ENCODE results near the gene MYO7B.

MYO7B gene

GRCh38 chr2:127639111-127639474, 103.6 kb downstream of the MYO7B start:
- Histone ChIP-seq H3K9ac (ENCODE audit: low read length) (no peak overlapping the region), H3K79me2 (ENCODE audit: low read length) (no peaks in the 10 kb centered on the region), H3K27me3 (ENCODE audit: low read depth, low read length) (no peaks in the 10 kb centered on the region), H3K9me3 (ENCODE audit: insufficient read depth, low read length) (no peaks in the 10 kb centered on the region), H3K4me3 (ENCODE audit: low read length) (no peak overlapping the region), H2AFZ (ENCODE audit: low read depth, low read length) (no peak overlapping the region), H4K20me1 (ENCODE audit: insufficient read depth, low read length) (no peaks in the 10 kb centered on the region), H3K36me3 (replicated peaks; ENCODE audit: low read depth, low read length) (no peaks in the 10 kb centered on the region), H3K4me1 (ENCODE audit: low read length) (peaks cover 19% of the 10 kb centered on the region), H3K27ac (ENCODE audit: low read length) (no peak overlapping the region), H3K4me2 (ENCODE audit: low read length) (no peak overlapping the region)
- TF ChIP-seq CTCF (IDR thresholded peaks at IDR 0.05; ENCODE audit: low read depth, low read length): no peak
- TF ChIP-seq EZH2phosphoT487 (IDR thresholded peaks at IDR 0.05; ENCODE audit: low read depth): no peak

- TF ChIP-seq EZH2phosphoT487 (IDR thresholded peaks at IDR 0.05; ENCODE audit: low read depth) (no peak), CTCF (IDR thresholded peaks at IDR 0.05; ENCODE audit: low read depth, low read length) (peak; percentile 44)
- Histone ChIP-seq H3K9ac (ENCODE audit: low read length) (peak overlapping the region; percentile 10; the same call in 1 of the 2 replicates), H4K20me1 (ENCODE audit: insufficient read depth, low read length) (no peaks in the 10 kb centered on the region), H3K79me2 (ENCODE audit: low read length) (no peaks in the 10 kb centered on the region), H2AFZ (ENCODE audit: low read depth, low read length) (peak overlapping the region; percentile 94), H3K27me3 (ENCODE audit: low read depth, low read length) (no peaks in the 10 kb centered on the region), H3K36me3 (replicated peaks; ENCODE audit: low read depth, low read length) (no peaks in the 10 kb centered on the region), H3K4me1 (ENCODE audit: low read length) (peaks cover 19% of the 10 kb centered on the region), H3K27ac (ENCODE audit: low read length) (no peak overlapping the region), H3K9me3 (ENCODE audit: insufficient read depth, low read length) (no peaks in the 10 kb centered on the region), H3K4me2 (ENCODE audit: low read length) (no peak overlapping the region), H3K4me3 (ENCODE audit: low read length) (no peak overlapping the region)
Observed at GRCh38 chr2:127640082-127641072, 104.9 kb downstream of the MYO7B start.

GRCh38 chr2:127641133-127641532, 105.7 kb downstream of the MYO7B start:
- Histone ChIP-seq H3K9ac (ENCODE audit: low read length) (no peak overlapping the region), H3K27ac (ENCODE audit: low read length) (no peak overlapping the region), H3K4me3 (ENCODE audit: low read length) (no peak overlapping the region), H3K4me1 (ENCODE audit: low read length) (peaks cover 19% of the 10 kb centered on the region), H3K36me3 (replicated peaks; ENCODE audit: low read depth, low read length) (no peaks in the 10 kb centered on the region), H4K20me1 (ENCODE audit: insufficient read depth, low read length) (no peaks in the 10 kb centered on the region), H3K4me2 (ENCODE audit: low read length) (no peak overlapping the region), H3K27me3 (ENCODE audit: low read depth, low read length) (no peaks in the 10 kb centered on the region), H3K9me3 (ENCODE audit: insufficient read depth, low read length) (no peaks in the 10 kb centered on the region), H2AFZ (ENCODE audit: low read depth, low read length) (no peak overlapping the region), H3K79me2 (ENCODE audit: low read length) (no peaks in the 10 kb centered on the region)
- TF ChIP-seq CTCF (IDR thresholded peaks at IDR 0.05; ENCODE audit: low read depth, low read length) (no peak), EZH2phosphoT487 (IDR thresholded peaks at IDR 0.05; ENCODE audit: low read depth) (no peak)

- Histone ChIP-seq H3K27me3 (ENCODE audit: low read depth, low read length) (no peaks in the 10 kb centered on the region), H3K4me2 (ENCODE audit: low read length) (no peak overlapping the region), H2AFZ (ENCODE audit: low read depth, low read length) (no peak overlapping the region), H3K27ac (ENCODE audit: low read length) (no peak overlapping the region), H3K9ac (ENCODE audit: low read length) (no peak overlapping the region), H3K9me3 (ENCODE audit: insufficient read depth, low read length) (no peaks in the 10 kb centered on the region), H3K4me1 (ENCODE audit: low read length) (peaks cover 19% of the 10 kb centered on the region), H4K20me1 (ENCODE audit: insufficient read depth, low read length) (no peaks in the 10 kb centered on the region), H3K36me3 (replicated peaks; ENCODE audit: low read depth, low read length) (no peaks in the 10 kb centered on the region), H3K4me3 (ENCODE audit: low read length) (no peak overlapping the region), H3K79me2 (ENCODE audit: low read length) (no peaks in the 10 kb centered on the region)
- TF ChIP-seq CTCF (IDR thresholded peaks at IDR 0.05; ENCODE audit: low read depth, low read length): no peak
- no peak for TF ChIP-seq EZH2phosphoT487 (IDR thresholded peaks at IDR 0.05; ENCODE audit: low read depth)
Observed at GRCh38 chr2:127641846-127642507, 106.5 kb downstream of the MYO7B start.

Measured in OCI-LY3 (cell line).